CD4-positive, alpha-beta T cell treated with Interleukin-21 for 1 hour (primary cell): ENCODE data around the gene MORC4.

Experiments used
- DNase-seq: peaks from one replicate; pipeline ENCODE4 v3.0.0-alpha.2; 2020

Gene MORC4

GRCh38 chrX:106903856-106904528, 96.0 kb downstream of the MORC4 start:
- no peak for DNase-seq

GRCh38 chrX:106903291-106903824, 96.7 kb downstream of the MORC4 start, which contains the start of gene RIPPLY1:
RIPPLY1 (minus strand) TSS chrX:106903341; CDS start chrX:106903287, 54 bp downstream.
- no peak for DNase-seq

GRCh38 chrX:106902684-106903083, 97.3 kb downstream of the MORC4 start:
- DNase-seq = no peak

DNA sequence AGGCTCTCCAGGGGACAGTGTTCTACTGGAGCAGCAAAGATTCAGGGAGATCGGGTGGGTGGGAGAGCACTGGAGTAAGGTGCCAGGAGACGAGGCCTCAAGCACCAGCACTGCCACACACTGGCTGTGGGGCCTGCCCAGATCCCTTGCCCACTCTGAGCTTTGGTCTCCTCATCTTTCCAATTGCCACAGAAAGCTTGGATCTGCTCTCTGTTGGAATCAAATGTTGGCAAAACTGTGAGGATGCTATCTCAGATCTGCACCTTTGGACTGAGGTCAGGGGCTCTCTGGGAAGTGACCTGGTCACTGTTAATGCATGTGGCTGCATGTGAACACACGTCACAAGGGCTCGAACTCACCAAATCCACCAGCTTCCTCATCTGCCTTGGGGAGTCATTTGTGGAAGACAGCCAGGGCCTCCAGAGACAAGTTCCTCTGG, 98.2 kb downstream of the MORC4 start:
- no peak for DNase-seq

DNA sequence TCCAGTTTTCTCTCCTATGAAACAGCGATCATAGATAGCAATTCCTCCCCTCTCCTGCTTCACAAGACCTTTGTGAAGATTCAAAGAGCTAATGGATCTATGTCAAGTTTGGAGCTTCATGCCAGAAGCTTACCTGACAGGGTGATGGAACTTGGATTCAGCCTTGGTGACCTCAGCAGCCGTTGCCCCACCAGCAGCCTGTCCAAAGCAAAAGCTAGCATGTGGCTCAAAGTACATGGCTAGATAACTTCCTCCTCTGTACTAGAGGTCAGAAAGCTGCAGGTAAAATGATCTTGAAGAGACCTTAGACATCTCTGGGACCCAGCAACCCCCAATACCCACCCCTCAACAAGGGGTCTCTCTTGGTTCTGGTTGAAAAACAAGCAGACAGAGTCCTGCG, 98.7 kb downstream of the MORC4 start:
- no peak for DNase-seq

DNA sequence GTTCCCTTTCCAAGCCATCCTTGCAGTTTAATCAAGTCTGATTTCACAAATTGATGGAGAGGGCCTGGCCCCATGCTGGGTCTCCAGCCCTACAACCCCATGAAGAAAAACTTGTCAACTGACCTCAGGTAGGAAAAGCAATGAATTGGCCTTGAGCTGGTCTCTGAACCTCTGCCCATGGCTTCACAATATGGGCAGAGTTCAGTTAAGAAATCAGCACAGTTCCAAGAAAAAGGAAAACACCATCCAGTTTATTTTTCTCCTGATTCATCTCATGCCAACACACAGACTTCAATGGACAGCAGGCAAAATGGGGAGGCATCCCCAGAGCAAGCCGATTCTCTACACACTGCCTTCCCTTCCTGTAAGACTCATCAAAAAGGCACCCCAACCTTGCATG, 100.2 kb downstream of the MORC4 start:
- DNase-seq = no peak

DNA sequence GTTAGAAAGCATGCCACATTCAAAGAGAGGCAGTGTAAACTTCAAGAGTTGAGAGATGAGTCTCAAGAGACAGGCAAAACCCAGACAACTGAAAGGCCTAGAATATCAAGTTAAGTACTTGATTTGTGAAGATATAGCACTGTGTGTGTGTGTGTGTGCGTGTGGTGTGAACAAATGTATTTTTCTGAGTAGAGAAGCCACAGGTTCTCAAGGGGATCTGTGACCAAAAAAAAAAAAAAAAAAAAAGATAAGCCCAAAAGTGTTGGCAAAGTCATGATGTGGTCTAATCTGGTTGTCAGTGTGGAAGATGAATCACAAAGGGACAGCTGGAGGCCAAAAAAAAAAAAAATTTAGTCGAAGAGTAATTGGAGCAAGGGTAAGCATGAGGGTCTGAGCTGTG, 100.7 kb downstream of the MORC4 start:
- no peak for DNase-seq

DNA sequence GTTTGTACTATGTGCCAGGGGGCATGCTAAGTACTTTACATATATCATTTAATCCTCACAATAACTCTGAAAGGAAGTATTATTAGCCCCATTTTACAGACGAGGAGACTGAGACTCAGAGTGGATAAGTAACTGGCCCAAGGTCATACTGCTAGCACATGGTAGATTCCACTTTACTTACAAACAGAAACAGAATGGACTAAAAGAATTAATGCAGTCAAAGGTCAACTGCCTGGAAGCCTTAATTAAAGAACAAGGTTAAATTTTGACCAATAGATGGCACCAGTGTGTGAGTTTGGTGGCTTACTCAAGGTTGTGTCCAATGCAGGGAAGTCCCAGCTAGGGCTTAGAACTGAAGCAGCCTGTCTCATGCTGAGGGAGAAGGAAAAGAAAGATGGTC, 101.5 kb downstream of the MORC4 start:
- peak; percentile 55 for DNase-seq

DNA sequence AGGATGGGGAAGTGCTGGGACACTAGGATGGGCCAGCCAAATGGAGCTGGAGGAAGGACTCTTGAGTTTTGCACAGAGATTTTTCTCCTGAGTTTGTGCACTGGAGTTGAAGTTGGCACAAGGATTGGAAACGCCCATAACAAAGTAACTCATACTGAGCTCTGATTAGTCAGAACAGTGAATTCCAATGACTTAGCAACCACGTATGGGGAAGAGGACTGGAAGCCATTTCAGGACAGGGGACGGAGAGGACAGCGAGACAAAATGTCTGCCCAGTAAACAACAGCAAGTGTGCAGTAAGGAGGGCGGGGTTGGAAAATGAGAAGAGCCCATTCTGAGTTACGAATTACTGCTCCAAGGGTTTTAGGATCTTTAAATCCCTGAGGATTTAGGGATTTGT, 102.8 kb downstream of the MORC4 start:
- no peak for DNase-seq

- no peak for DNase-seq
These were observed 105.0 kb downstream of the MORC4 start for GRCh38 chrX:106894978-106895452.

DNA sequence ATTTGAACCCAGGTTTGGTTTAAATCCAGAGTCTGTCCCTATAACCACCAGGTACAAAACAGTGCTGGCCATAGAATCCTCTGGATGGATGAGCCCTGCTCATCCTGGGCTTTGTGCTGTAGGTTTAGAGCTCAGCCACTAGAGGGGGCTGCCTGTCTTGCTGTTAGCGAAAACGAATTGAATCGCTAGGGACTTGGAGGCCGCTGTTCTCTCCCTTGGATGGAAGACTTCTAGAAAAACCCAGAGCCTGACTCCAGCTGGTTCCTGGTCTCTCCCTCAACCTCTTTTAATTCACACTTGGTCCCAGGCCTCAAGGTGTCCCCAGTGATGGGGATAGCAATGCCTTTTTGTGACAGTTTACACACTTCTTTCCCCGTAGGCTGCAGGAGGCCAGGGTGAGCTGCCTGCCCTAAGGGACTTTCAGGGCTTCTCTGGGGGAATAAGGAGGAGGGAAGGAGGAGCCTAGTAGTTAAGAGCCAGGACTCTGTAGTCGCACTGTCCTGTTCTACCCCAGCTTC, 105.6 kb downstream of the MORC4 start:
- peak; percentile 46 for DNase-seq

GRCh38 chrX:106891762-106892460, 108.1 kb downstream of the MORC4 start:
- no peak for DNase-seq
